Activated T-cell treated with anti-CD3 and anti-CD28 coated beads, Interleukin-2, amount 50 U/mL, for 4 hours (primary cell): Measurements from ENCODE around the gene NIPSNAP3A. TPM values are rescaled to one million over a fixed set of nuclear protein-coding genes. Genes with fewer than 3 reads are reported as not detected.
"Not testable (repeated sequence)": the region's sequence is repeated elsewhere in the genome, so short reads cannot be mapped to it uniquely, and the experiment has no call there.

Source experiments
- ATAC-seq, 2 donors: fragments of 200-7000 bp; cut with Tn5 transposase; one replicate each; pipeline ENCODE4 v1.10.0; 2021
- DNase-seq: peaks from one replicate; pipeline ENCODE4 v3.0.0-alpha.2; 2020
- H3K27me3 Mint-ChIP-seq: one replicate; pipeline ENCODE4 v1.8.0; 2021; ENCODE audit warnings: low read depth, mixed read lengths
- H3K36me3 Mint-ChIP-seq: one replicate; pipeline ENCODE4 v1.8.0; 2022; ENCODE audit warnings: mixed read lengths; ENCODE audit not compliant: insufficient read depth
- H3K4me1 Mint-ChIP-seq: one replicate; pipeline ENCODE4 v1.8.0; 2021; ENCODE audit warnings: low read depth, mixed read lengths
- H3K4me3 Mint-ChIP-seq: one replicate; pipeline ENCODE4 v1.8.0; 2021; ENCODE audit warnings: mild to moderate bottlenecking, moderate library complexity, mixed read lengths
- H3K9me3 Mint-ChIP-seq: one replicate; pipeline ENCODE4 v1.8.0; 2021; ENCODE audit warnings: mixed read lengths
- total RNA-seq, 3 donors: library from RNA; stranded (reverse); gene quantifications; one replicate each; pipeline ENCODE4 v1.2.1, GENCODE V29; 2021

NIPSNAP3A gene
- total RNA-seq = 1 to 10 TPM; 3.4 to 4.1 (median 3.7) TPM

DNA sequence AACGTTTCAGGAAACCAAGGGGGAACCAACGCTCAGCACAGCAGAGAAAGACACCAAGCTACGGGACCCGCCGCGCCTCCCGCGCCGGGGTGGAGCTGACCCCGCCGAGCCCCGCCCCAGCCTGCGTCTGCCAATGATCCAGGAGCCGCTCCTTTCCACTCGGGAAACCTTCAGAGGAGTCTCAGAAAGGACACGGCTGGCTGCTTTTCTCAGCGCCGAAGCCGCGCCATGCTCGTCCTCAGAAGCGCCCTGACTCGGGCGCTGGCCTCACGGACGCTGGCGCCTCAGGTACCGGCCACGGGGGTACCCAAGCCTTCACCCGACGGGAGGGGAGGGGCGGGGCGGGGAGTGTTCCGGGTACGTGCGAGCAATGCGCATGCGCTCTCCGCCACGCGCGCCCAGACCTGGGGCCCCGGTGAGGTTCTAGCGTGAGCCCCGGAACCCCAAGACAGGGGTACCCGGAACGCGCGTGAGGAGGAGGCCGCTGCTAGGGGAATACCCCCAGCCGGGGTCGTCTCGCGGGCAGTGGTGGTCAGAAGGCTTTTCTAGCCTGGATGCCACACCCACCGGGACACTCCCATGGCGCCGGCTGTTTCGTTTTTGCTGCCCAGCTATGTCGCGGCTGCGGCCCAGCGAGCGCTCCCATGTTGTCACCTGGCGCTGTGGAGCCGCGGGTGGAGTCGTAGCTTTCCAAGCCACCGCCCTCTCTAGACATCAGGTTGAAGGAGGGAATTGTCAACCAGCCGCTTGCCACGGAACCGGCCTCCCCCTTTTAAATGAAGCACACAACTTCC is at the start of gene NIPSNAP3A:
Gene NIPSNAP3A, plus strand, starts transcription at position 119 of the 794 bp plus-strand sequence. Its CDS starts 110 bp downstream, at position 229.
- Mint-ChIP-seq H3K27me3 (no peaks in the 10 kb centered on the region), H3K4me1 (peaks cover 21% of the 10 kb centered on the region), H3K4me3 (peak within 1 kb of the TSS; percentile 90), H3K36me3 (peaks cover 6% of the 10 kb centered on the region), H3K9me3 (no peaks in the 10 kb centered on the region)
- DNase-seq (peak; percentile 84), ATAC-seq (peak; percentile 93 to 95)

DNA sequence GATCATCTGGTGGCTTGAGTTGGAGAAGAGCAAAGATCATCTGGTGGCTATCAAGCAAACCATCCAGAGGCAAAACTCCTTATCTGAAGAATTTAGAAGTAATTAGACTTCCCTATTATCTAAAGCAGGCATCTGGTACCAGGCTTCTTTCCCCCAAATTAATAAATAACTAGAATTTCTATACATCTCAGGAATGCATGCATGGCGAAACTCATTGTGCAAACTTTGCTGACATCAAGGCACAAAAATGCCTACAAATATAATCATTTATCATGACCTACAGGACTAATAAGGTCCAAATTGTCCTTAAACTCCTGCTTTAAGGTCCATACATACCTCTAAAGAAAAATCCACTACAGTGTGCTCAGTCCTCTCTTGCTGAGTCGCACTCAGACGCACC is 47.2 kb upstream of the NIPSNAP3A start:
- DNase-seq (no peak), ATAC-seq (no peak)
- no peaks in the 10 kb centered on the region for H3K36me3 Mint-ChIP-seq
- H3K4me1 Mint-ChIP-seq = no peaks in the 10 kb centered on the region
- H3K9me3 Mint-ChIP-seq = peaks cover 3% of the 10 kb centered on the region
- H3K4me3 Mint-ChIP-seq = no peak overlapping the region
- H3K27me3 Mint-ChIP-seq = no peaks in the 10 kb centered on the region

DNA sequence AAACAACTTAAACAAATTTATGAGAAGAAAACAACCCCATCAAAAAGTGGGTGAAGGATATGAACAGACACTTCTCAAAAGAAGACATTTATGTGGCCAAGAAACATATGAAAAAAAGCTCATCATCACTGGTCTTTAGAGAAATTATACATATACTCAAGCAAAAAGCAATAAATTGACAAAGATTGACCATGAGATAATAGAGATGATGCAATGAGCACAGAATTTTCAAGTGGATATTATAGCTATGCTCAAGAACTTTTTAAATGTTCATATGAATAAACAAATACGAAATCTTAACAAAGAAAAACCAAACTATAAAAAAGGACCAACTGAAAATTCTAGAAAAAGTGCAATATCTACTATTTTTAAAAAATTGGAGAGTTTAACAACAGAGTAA is 38.7 kb upstream of the NIPSNAP3A start:
- not testable (repeated sequence) for H3K4me1 Mint-ChIP-seq, H3K4me3 Mint-ChIP-seq, DNase-seq, H3K9me3 Mint-ChIP-seq, H3K27me3 Mint-ChIP-seq, H3K36me3 Mint-ChIP-seq, ATAC-seq

DNA sequence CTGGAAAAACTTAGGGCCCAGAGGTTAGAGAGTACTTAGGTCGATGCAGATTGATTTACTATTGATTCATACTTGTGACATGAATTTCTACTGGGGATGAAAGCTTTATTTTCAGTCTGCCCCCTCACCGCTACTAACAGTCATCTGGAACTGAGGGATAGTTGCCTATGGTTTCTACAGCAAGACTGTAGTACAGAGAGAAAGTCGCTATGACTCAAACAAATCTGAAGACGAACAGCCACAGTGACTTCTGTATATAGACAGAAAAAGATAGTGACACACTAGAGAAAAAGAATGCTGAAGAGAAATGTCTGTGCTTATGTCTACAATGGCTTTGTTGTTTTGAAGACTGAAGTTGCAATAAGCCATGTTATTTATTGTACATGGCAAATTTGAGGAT is 35.9 kb upstream of the NIPSNAP3A start:
- H3K4me3 Mint-ChIP-seq = no peak overlapping the region
- H3K9me3 Mint-ChIP-seq = no peaks in the 10 kb centered on the region
- no peaks in the 10 kb centered on the region for H3K36me3 Mint-ChIP-seq
- peaks cover under 1% of the 10 kb centered on the region for H3K27me3 Mint-ChIP-seq
- ATAC-seq (no peak), DNase-seq (no peak)
- H3K4me1 Mint-ChIP-seq = no peaks in the 10 kb centered on the region

DNA sequence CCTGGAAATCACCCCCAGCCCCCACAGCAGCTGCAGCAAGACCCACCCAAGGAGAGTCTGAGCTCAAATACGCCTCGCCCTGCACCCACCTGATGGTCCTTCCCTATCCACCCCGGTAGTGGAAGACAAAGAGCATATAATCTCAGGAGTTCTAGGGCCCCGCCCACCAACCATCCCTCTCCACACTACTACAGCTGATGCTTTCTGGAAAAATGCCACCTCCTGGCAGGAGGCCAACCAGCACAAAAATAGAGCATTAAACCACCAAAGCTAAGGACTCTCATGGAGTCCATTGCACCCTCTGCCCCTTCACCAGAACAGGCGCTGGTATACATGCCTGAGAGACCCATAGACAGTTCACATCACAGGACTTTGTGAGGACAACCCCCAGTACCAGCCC is 22.5 kb upstream of the NIPSNAP3A start:
- Mint-ChIP-seq H3K4me1 (no peaks in the 10 kb centered on the region), H3K27me3 (peaks cover 2% of the 10 kb centered on the region), H3K36me3 (peaks cover 9% of the 10 kb centered on the region), H3K9me3 (no peaks in the 10 kb centered on the region), H3K4me3 (no peak overlapping the region)
- ATAC-seq = no peak
- no peak for DNase-seq

DNA sequence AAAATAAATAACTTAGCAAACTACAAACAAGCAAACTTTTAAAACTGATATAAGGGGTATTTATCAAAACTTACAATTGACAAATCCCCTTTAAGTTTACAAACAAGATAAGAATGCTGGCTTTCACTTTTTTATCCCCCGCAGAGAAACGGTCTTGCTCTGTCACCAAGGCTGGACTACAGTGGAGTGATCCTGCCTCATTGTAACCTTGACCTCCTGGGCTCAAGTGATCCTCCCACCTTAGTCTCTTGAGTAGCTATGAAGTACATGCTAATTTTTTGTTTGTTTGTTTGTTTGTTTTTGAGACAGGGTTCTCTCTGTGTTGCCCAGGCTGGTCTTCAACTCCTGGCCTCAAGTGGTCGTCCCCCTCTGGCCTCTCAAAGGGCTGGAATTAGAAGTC is 9.0 kb upstream of the NIPSNAP3A start:
- H3K36me3 Mint-ChIP-seq = no peaks in the 10 kb centered on the region
- peaks cover 4% of the 10 kb centered on the region for H3K4me1 Mint-ChIP-seq
- DNase-seq (no peak), ATAC-seq (no peak)
- no peaks in the 10 kb centered on the region for H3K27me3 Mint-ChIP-seq
- no peaks in the 10 kb centered on the region for H3K9me3 Mint-ChIP-seq
- no peak overlapping the region for H3K4me3 Mint-ChIP-seq

DNA sequence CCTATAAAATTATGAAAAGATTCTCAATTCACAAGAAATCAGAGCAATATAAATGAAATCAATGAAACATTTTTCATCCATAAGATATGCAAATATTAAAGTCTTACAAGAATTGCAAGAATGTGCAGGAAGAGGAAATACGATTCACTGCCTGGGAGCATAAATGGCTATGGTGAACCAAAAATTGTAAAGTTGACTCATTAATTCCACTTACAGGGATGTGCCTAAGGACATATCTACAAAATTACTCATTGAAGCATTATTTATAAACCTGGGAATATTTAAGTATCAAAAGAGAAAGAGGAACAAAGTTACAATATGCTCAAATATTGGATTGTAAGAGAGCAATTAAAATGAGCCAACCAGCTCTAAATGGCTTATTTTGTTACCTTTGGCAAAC is 6.9 kb upstream of the NIPSNAP3A start:
- H3K4me3 Mint-ChIP-seq = no peak overlapping the region
- no peaks in the 10 kb centered on the region for H3K9me3 Mint-ChIP-seq
- H3K36me3 Mint-ChIP-seq = no peaks in the 10 kb centered on the region
- H3K27me3 Mint-ChIP-seq = no peaks in the 10 kb centered on the region
- ATAC-seq (no peak), DNase-seq (no peak)
- H3K4me1 Mint-ChIP-seq = peaks cover 4% of the 10 kb centered on the region

DNA sequence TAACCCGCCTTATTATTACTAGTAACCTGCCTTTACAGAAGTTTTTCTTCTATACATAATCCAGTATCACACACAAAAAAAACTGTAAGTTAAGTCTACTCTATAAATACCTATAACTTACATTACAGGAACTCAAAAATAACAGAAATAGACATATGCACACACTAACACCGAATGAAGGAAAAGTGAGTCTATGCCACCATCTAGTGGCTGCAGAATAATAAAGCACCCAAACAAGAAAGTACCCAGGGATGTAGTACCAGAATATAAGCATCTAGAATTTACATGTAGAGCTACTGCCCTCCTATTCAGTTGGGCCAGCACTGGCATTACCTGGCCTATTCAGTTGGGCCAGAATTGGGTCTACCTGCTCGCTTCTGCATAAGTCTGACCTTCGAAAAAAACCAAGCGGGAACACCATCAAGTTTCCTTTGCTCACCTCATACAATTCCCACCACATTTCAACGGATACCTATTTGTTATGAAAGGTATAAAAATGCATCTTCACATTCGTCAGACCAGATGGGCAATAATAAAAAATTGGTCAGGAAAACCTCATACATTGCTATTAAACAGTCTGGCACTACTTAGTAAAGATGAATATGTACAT is 4.0 kb upstream of the NIPSNAP3A start:
- no peaks in the 10 kb centered on the region for H3K9me3 Mint-ChIP-seq
- ATAC-seq (no peak), DNase-seq (no peak)
- no peaks in the 10 kb centered on the region for H3K27me3 Mint-ChIP-seq
- no peaks in the 10 kb centered on the region for H3K36me3 Mint-ChIP-seq
- peaks cover 16% of the 10 kb centered on the region for H3K4me1 Mint-ChIP-seq
- H3K4me3 Mint-ChIP-seq = no peak overlapping the region

DNA sequence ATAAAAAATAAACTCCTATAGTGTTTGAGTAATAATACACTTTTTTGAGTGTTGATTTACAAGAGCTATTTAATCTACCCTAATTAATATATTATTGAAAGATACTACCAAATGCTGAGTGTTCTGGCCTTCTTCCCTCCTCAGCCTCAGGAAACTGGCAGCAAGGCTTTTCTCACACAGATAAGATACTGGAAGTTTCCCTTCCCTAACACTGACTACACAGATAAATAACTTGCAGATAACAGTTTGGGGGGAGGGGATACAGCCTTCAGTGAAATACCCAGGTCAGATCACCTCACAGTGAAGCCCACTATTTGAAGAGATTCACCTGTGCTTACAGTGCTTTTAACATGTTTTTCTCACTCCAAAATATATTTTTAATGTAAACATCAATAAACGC is 1.6 kb upstream of the NIPSNAP3A start:
- H3K4me3 Mint-ChIP-seq = peak overlapping the region; percentile 8
- no peaks in the 10 kb centered on the region for H3K27me3 Mint-ChIP-seq
- peaks cover 21% of the 10 kb centered on the region for H3K4me1 Mint-ChIP-seq
- no peaks in the 10 kb centered on the region for H3K9me3 Mint-ChIP-seq
- DNase-seq = no peak
- no peaks in the 10 kb centered on the region for H3K36me3 Mint-ChIP-seq
- no peak for ATAC-seq

DNA sequence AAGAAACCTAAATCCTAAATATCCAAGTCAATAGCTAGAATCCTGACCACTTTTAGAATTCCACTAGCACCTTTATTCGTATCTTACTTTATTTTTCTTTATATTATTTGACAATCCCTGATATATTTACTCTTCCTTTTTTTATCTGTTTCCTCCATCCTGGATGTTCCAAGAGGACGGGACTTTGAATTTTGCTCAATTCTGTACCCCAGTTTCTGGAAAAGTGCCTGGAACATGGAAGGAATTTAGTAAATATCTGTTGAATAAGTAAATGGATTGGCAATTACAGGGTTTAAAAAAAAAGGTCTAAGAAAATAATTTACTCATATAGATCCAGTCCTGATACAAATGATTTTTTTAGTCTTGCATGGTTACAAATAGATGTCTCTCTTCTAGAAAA is 1.2 kb upstream of the NIPSNAP3A start:
- DNase-seq = no peak
- Mint-ChIP-seq H3K36me3 (no peaks in the 10 kb centered on the region), H3K9me3 (no peaks in the 10 kb centered on the region), H3K4me1 (peaks cover 21% of the 10 kb centered on the region), H3K4me3 (no peak overlapping the region), H3K27me3 (no peaks in the 10 kb centered on the region)
- no peak for ATAC-seq

DNA sequence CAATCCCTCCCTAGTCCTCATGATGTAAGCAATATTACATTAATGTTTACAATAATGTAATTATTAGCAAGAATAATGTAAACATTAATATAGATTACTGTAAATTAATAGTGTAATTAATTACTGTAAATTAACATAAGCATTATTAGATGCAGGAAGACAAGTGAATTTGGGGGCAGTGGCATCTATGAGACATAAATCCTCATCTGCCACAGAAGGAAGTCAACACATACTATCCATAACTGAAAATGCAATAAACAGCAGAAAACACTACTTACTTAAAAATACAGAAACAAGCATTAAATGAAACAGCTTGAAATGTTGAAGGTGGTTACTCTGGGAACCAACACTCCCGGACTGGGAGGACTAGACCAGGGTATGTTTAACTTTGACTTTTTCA is 685 bp upstream of the NIPSNAP3A start:
- peaks cover 21% of the 10 kb centered on the region for H3K4me1 Mint-ChIP-seq

DNA sequence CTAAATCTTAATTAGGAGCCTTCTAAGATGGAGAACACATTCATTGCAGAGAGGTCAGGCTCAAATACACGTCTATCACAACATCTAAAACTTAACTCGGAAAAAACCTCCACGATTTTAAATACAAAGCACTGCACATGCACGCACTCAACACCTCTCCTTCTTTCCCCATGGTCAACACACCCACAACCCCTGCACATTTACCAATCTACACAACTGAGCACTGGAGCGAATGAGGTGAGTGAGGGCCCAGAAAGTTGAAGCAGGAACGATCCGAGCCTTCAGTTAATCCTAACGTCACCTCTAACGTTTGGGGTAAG is 278 bp upstream of the NIPSNAP3A start:
- DNase-seq = no peak
- peaks cover 3% of the 10 kb centered on the region for H3K36me3 Mint-ChIP-seq
- H3K27me3 Mint-ChIP-seq = no peaks in the 10 kb centered on the region
- no peaks in the 10 kb centered on the region for H3K9me3 Mint-ChIP-seq
- H3K4me1 Mint-ChIP-seq = peaks cover 21% of the 10 kb centered on the region
- peak overlapping the region; percentile 90 for H3K4me3 Mint-ChIP-seq
- ATAC-seq = peak in 1 of 2 donors; percentile 22

More for the DNA sequence above, 685 bp upstream of the NIPSNAP3A start:
- ATAC-seq (no peak), DNase-seq (no peak)
- Mint-ChIP-seq H3K36me3 (no peaks in the 10 kb centered on the region), H3K27me3 (no peaks in the 10 kb centered on the region), H3K4me3 (peak overlapping the region; percentile 90), H3K9me3 (no peaks in the 10 kb centered on the region)

DNA sequence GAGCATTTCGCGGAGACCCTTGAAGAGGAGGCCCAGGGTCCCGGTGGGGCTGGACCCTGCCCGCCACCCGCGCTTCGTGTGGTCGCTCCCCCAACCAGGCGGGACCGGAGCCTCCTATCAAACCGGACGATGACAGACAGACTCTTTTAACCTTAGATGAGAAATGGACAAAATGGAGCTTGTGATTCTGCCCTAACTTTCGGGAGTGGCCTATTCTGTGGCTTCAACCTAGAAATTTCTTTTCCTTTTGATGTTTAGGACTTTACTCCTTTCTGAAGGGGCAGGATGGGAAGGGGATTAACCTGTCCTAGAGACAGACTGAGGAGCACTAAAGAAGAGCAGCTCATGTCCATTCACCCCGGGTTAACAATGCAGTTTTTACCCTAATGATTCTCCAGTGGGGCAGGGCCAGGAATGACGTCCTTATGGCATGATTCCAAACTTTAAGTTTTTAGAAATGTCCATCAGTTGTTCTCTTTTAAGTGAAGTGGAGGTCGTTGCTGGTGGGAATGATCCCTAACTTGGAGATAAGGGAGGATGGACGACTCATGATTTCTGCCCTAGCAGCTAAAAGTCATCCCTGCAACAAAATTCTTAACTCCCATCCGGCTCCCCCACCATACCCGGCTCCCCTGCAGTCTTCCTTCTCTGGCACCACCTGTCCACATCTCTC is 1.0 kb downstream of the NIPSNAP3A start:
- ATAC-seq (peak in 1 of 2 donors; percentile 1), DNase-seq (no peak)
- peaks cover 6% of the 10 kb centered on the region for H3K36me3 Mint-ChIP-seq
- no peaks in the 10 kb centered on the region for H3K27me3 Mint-ChIP-seq
- H3K9me3 Mint-ChIP-seq = no peaks in the 10 kb centered on the region
- peak overlapping the region; percentile 90 for H3K4me3 Mint-ChIP-seq
- peaks cover 21% of the 10 kb centered on the region for H3K4me1 Mint-ChIP-seq

DNA sequence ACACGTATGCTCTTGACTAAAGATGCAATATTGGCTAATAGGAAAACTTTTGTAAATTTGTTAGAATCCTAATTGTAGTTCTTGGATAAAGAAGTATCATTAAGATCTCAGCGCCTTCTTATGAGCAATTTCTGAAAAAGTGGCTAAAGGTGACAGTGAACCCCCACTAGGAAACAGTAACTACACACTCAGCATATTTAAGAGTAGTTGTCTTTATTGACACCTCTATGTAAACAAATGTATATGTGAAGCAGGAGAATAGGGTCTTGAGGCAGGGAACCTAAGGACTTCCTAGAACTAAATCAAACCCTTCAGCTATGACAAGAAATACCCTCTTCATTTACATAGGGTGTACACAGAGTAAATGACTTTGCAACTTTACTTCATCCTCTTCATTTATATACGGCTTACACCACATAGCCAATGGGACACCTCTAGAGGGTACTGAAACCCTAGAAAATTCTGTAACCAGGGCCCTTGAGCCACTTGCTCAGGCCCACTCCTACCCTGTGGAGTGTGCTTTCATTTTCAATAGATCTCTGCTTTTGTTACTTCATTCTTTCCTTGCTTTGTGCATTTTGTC is 2.8 kb downstream of the NIPSNAP3A start:
- ATAC-seq (no peak), DNase-seq (no peak)
- peaks cover 13% of the 10 kb centered on the region for H3K36me3 Mint-ChIP-seq
- peaks cover 21% of the 10 kb centered on the region for H3K4me1 Mint-ChIP-seq
- H3K4me3 Mint-ChIP-seq = no peak overlapping the region
- no peaks in the 10 kb centered on the region for H3K9me3 Mint-ChIP-seq
- no peaks in the 10 kb centered on the region for H3K27me3 Mint-ChIP-seq
